Stimulated activated CD8-positive, alpha-beta memory T cell treated with anti-CD3 and anti-CD28 coated beads, Interleukin-4, amount 100 ng/mL, for 1 hour (primary cell): ENCODE data around the gene CLRN3.

Experiments used
- DNase-seq, 2 donors: peaks; one replicate each; pipeline ENCODE4 v3.0.0-alpha.2; 2020; ENCODE audit warnings: low read depth in 2 of 2, low spot score in 1 of 2

The CLRN3 gene

DNA sequence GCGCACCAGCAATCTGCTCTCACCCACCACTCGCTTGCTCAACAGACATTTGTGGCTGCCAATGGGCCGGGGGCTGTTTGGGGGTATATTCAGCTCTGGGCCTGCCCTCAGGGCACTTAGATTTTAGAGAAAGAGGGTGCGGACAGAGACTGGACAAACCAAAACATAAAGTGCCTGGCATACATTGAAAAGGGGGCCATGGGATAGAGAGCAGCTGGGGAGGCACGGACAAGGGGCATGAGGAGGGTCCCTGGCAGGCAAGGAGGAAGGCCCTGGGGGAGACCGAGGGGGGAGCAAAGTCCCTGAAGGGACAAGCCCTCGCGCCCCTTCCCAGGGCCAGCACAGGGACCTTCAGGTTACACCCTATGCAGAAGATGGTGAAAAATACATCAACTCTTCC is 43.5 kb downstream of the CLRN3 start:
- no peak for DNase-seq

DNA sequence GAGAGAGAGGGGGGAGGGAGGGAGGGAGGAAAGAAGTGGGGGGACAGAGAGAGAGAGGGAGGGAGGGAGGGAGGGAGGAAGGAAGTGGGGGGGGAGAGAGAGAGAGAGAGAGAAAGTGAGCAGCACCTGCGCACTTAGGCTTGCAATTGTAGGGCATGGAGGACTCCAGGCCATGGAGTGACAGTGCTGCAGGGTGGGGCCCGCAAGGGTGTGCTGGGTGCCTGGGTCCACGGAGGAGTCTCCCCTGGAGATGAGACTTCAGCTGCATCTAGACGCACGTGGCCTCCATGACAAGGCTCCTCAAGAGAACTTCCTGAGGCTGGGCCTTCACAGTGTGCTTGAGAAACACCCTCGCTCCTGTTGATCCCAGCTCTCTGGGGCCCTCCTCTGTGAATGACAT is 44.5 kb downstream of the CLRN3 start:
- no peak for DNase-seq

DNA sequence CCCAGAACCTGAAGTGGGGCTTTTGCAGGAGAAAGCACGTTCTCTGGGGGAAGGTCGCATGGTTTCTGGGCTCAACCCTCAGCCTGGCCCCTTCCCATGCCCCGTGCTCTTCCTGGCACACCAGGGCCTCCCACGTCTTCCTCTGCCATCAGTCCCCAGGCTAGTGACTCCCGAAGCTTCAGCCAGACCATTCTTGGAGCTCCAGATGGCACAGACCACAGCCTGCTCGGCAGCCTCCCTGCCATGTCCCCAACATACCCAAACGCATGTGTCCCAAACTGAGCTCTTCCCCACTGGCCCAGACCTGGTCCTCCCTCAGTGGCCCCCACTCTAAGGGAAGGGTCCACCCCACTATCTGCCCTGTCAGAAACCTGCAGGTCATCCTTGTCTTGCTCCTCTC is 47.0 kb downstream of the CLRN3 start:
- DNase-seq = no peak

DNA sequence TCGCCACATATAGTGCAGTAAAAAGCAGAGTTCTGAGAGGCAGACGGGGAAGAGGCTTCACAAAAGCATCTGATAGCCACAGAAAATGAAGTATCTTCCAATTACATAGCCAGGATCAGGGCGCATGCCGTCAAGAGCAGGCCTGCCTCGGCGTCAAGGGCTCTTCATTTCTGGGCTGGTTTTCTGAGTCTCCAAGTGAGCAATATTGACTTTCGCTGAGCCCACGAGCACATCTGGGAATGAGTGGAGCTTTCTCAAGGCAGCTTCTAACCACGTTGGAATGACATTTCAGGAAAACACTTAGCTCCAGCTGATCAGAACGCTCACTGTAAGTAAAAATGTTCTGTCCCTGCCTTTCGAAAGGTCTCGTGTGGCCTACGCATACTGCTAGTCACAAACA is 51.9 kb downstream of the CLRN3 start:
- DNase-seq = no peak

DNA sequence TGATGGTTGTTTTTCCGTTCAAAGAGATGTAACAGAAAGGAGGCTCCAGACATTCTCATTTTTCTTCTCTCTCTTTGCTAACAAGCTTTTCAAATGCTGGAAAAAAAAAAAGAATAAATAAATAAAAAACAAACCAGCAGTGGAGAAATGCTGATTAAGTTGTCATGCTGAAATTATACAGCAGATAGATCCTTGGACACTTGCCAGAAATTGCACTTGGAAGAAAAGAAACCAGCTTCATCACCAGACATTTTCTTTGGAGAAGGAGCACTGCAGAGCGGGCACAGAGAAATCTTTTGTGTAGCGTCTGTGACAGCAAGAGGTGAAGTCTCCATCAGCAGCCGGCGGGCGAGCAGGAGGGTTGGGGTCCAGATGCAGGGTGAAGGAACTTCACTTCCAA is 55.8 kb downstream of the CLRN3 start:
- no peak for DNase-seq

DNA sequence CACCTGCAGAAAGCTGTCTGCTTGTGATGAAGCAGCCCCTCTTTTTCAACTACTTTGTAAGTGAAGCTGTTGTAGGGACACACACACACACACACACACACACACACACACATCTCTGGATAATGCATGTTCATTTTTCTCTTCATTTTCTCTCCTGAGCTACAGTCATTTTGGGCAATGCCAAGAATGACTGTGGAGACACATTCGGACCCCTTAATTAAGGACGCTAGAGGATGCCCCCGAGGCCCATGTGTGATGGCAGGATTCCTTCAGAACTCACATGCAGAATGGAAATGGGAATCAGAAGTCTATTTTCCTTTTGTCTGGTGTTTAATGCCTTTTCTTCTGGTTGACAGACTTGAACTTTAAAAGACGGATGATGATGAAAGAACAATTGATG is 56.6 kb downstream of the CLRN3 start:
- no peak for DNase-seq

DNA sequence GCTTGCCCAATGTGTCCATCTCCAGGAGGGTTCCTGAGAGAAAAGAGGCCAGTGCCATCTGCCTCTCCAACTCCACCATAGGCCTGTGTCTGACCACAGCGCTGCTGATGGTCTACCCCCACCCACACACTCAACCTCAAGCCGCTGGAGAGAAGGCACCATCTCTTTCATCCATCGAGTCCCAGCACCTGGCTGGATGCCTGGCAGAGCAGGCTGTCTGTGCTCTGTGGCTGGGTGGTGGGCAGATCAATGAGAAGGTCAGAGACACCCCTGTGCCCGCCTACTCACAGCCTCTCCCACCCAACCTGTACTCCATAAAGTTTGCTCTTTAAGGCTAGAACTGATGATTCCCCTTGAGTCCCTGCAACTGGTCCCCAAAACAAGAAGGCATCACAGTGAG is 58.0 kb downstream of the CLRN3 start:
- no peak for DNase-seq

DNA sequence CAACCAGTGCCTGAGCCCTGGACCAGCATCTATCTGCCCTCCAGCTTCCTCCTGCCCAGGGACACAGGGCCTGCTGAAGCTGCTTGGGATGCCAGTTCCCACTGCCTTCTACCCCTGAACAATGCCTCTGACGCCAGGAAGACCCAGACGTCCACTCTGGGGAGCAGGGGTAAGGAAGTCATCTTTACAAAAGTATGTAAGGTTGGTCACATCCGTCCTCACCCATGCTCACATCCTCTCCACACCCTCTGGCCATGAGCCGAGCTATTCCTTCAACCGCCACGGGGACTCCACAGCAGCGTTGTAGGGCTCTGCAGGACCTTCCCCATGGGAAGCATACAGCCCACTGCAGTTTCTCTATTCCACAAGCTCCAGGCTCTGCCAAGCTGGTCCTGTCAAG is 58.5 kb downstream of the CLRN3 start:
- no peak for DNase-seq

DNA sequence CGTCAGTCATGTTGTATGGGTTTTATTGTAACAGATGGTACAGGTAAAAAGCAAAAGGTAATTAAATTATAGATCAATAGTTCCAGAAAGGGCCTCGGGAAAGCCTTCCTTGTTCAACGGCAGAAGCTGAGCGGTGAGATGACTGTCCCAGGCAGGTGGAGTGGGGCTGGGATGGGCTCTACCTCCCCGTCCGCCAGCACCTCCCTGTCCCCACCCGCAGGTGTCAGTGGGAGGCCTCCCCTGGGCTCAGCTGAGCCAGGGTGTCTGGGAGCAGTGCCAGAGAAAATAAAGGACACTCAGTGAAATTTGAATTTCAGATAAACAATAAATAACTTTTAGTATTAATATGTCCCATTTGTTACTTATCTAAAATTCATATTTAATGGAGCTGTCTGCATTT is 58.9 kb downstream of the CLRN3 start:
- DNase-seq = no peak

DNA sequence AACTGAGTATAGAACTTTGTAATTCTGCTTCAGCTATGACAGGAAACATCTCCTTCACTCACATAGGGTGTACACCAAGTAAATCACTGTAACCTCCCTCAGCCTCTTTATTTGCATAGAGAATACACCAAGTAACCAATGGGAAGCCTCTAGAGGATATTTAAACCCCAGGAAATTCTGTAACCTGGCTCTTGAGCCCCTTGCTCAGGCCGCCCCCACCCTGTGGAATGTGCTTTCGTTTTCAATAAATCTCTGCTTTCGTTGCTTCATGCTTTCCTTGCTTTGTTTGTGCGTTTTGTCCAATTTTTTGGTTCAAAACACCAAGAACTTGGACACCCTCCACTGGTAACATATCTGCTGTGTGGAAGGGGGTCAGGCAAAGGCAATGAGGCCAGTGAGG is 60.2 kb downstream of the CLRN3 start:
- DNase-seq = no peak

DNA sequence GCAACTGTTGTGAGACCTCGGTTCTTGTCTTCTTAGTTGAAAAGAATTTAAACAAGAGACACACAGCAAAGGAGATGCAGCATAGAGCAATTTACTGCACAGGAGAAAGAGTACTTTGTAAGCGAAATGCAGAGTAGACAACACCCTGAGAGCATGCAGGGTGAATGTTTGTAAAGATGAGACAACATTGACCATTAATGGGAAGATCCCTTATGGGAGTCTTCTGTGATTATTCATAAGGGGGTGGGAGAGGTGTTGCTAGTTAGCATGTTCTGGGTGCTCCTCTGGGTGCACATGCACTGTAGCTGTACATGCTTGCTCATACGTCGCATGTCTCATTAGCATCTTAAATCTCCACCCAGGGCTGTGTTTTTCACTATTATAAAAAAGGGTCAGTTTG is 62.3 kb downstream of the CLRN3 start:
- DNase-seq = no peak
